Measurements from ENCODE around the gene BCL2L13. TPM values are rescaled to one million over a fixed set of nuclear protein-coding genes. Genes with fewer than 3 reads are reported as not detected.
"Not testable (repeated sequence)": the region's sequence is repeated elsewhere in the genome, so short reads cannot be mapped to it uniquely, and the experiment has no call there.

Gene BCL2L13
- total RNA-seq, 1 donor from 2014 or later: 34.6 TPM

GRCh38 chr22:17627961-17628405 is 10.6 kb upstream of the BCL2L13 start:
- Mint-ChIP-seq H3K27ac (peak overlapping the region; percentile 85), H3K4me3 (peak overlapping the region; percentile 94), H3K4me1 (ENCODE audit: low read depth) (peaks cover 21% of the 10 kb centered on the region), H3K9me3 (no peaks in the 10 kb centered on the region), H3K36me3 (ENCODE audit: low read depth) (peaks cover 3% of the 10 kb centered on the region), H3K27me3 (ENCODE audit: insufficient read depth) (peaks cover under 1% of the 10 kb centered on the region)
- intact Hi-C loops (cut with micrococcal nuclease): loop anchor here (1.0 to 5.0 kb wide), 5 partner anchors 10 to 541 kb away; partner anchors contain the start of genes ADA2, BCL2L13 and HDHD5
- DNase-seq (ENCODE audit: low spot score): no peak

- Mint-ChIP-seq H3K27me3 (ENCODE audit: insufficient read depth) (peaks cover 5% of the 10 kb centered on the region), H3K9me3 (no peaks in the 10 kb centered on the region), H3K4me3 (peak within 1 kb of the TSS; percentile 94), H3K36me3 (ENCODE audit: low read depth) (peaks cover 3% of the 10 kb centered on the region), H3K27ac (peak within 1 kb of the TSS; percentile 85), H3K4me1 (ENCODE audit: low read depth) (peaks cover 21% of the 10 kb centered on the region)
- peak; percentile 95 for DNase-seq (ENCODE audit: low spot score)
- intact Hi-C loops (cut with micrococcal nuclease): loop anchor here (1.0 to 5.0 kb wide), 5 partner anchors 10 to 541 kb away; partner anchors contain the start of genes ADA2, BCL2L13 and HDHD5
Observed at GRCh38 chr22:17628406-17629172, 10.0 kb upstream of the BCL2L13 start, which contains the start of gene ATP6V1E1. Gene ATP6V1E1, minus strand, starts transcription at chr22:17628749. Its CDS starts 114 bp downstream, at chr22:17628635.

- DNase-seq (ENCODE audit: low spot score): no peak
- Mint-ChIP-seq H3K27me3 (ENCODE audit: insufficient read depth) (peaks cover 5% of the 10 kb centered on the region), H3K4me3 (peak overlapping the region; percentile 94), H3K4me1 (ENCODE audit: low read depth) (peaks cover 15% of the 10 kb centered on the region), H3K9me3 (no peaks in the 10 kb centered on the region), H3K36me3 (ENCODE audit: low read depth) (no peaks in the 10 kb centered on the region), H3K27ac (peak overlapping the region; percentile 85)
- intact Hi-C loops (cut with micrococcal nuclease): loop anchor here (2.0 to 5.0 kb wide), 4 partner anchors 412 to 542 kb away; partner anchors contain the start of genes ADA2 and HDHD5
Observed at GRCh38 chr22:17629173-17629489, 9.4 kb upstream of the BCL2L13 start.

- peaks cover 5% of the 10 kb centered on the region for H3K27me3 Mint-ChIP-seq (ENCODE audit: insufficient read depth)
- H3K27ac Mint-ChIP-seq: peak overlapping the region; percentile 5
- H3K9me3 Mint-ChIP-seq: no peaks in the 10 kb centered on the region
- H3K36me3 Mint-ChIP-seq (ENCODE audit: low read depth): no peaks in the 10 kb centered on the region
- intact Hi-C loops (cut with micrococcal nuclease): loop anchor here (2.0 to 5.0 kb wide), 4 partner anchors 412 to 542 kb away; partner anchors contain the start of genes ADA2 and HDHD5
- H3K4me3 Mint-ChIP-seq: peak overlapping the region; percentile 94
- peaks cover 13% of the 10 kb centered on the region for H3K4me1 Mint-ChIP-seq (ENCODE audit: low read depth)
- DNase-seq (ENCODE audit: low spot score): no peak
Observed at GRCh38 chr22:17629641-17630040, 8.9 kb upstream of the BCL2L13 start.

- no peak for DNase-seq (ENCODE audit: low spot score)
- Mint-ChIP-seq H3K27me3 (ENCODE audit: insufficient read depth) (peaks cover 5% of the 10 kb centered on the region), H3K4me3 (no peak overlapping the region), H3K27ac (no peak overlapping the region), H3K9me3 (no peaks in the 10 kb centered on the region), H3K36me3 (ENCODE audit: low read depth) (no peaks in the 10 kb centered on the region), H3K4me1 (ENCODE audit: low read depth) (peaks cover 5% of the 10 kb centered on the region)
- intact Hi-C loops (cut with micrococcal nuclease): no loop called here
Observed at GRCh38 chr22:17631076-17631565, 7.4 kb upstream of the BCL2L13 start.

GRCh38 chr22:17633217-17633997 is 5.2 kb upstream of the BCL2L13 start:
- peaks cover 15% of the 10 kb centered on the region for H3K4me1 Mint-ChIP-seq (ENCODE audit: low read depth)

GRCh38 chr22:17633998-17634323 is 4.6 kb upstream of the BCL2L13 start:
- Mint-ChIP-seq H3K36me3 (ENCODE audit: low read depth) (peaks cover 2% of the 10 kb centered on the region), H3K4me3 (no peak overlapping the region), H3K9me3 (no peaks in the 10 kb centered on the region), H3K27ac (no peak overlapping the region), H3K27me3 (ENCODE audit: insufficient read depth) (peaks cover 5% of the 10 kb centered on the region), H3K4me1 (ENCODE audit: low read depth) (peaks cover 16% of the 10 kb centered on the region)
- DNase-seq (ENCODE audit: low spot score): no peak
- intact Hi-C loops (cut with micrococcal nuclease): no loop called here

More at GRCh38 chr22:17633217-17633997, 5.2 kb upstream of the BCL2L13 start:
- peaks cover 2% of the 10 kb centered on the region for H3K36me3 Mint-ChIP-seq (ENCODE audit: low read depth)
- H3K9me3 Mint-ChIP-seq: no peaks in the 10 kb centered on the region
- DNase-seq (ENCODE audit: low spot score): no peak
- peaks cover 5% of the 10 kb centered on the region for H3K27me3 Mint-ChIP-seq (ENCODE audit: insufficient read depth)
- H3K4me3 Mint-ChIP-seq: no peak overlapping the region
- intact Hi-C loops (cut with micrococcal nuclease): no loop called here
- H3K27ac Mint-ChIP-seq: no peak overlapping the region

GRCh38 chr22:17634696-17635095 is 3.9 kb upstream of the BCL2L13 start:
- peaks cover 18% of the 10 kb centered on the region for H3K4me1 Mint-ChIP-seq (ENCODE audit: low read depth)
- intact Hi-C loops (cut with micrococcal nuclease): no loop called here
- peaks cover 5% of the 10 kb centered on the region for H3K27me3 Mint-ChIP-seq (ENCODE audit: insufficient read depth)
- peaks cover 2% of the 10 kb centered on the region for H3K36me3 Mint-ChIP-seq (ENCODE audit: low read depth)
- no peak overlapping the region for H3K4me3 Mint-ChIP-seq
- no peak for DNase-seq (ENCODE audit: low spot score)
- no peak overlapping the region for H3K27ac Mint-ChIP-seq
- H3K9me3 Mint-ChIP-seq: no peaks in the 10 kb centered on the region

- H3K27me3 Mint-ChIP-seq (ENCODE audit: insufficient read depth); DNase-seq (ENCODE audit: low spot score); intact Hi-C loops (cut with micrococcal nuclease); H3K9me3 Mint-ChIP-seq; H3K4me3 Mint-ChIP-seq; H3K27ac Mint-ChIP-seq; H3K36me3 Mint-ChIP-seq (ENCODE audit: low read depth): not testable (repeated sequence)
- peaks cover 25% of the 10 kb centered on the region for H3K4me1 Mint-ChIP-seq (ENCODE audit: low read depth)
Observed at GRCh38 chr22:17636850-17637249, 1.7 kb upstream of the BCL2L13 start.

GRCh38 chr22:17637490-17638181 is 921 bp upstream of the BCL2L13 start:
- H3K4me1 Mint-ChIP-seq (ENCODE audit: low read depth): peaks cover 25% of the 10 kb centered on the region
- no peak for DNase-seq (ENCODE audit: low spot score)
- intact Hi-C loops (cut with micrococcal nuclease): loop anchor here (1.0 to 2.0 kb wide), 4 partner anchors 9 to 440 kb away; partner anchors contain the start of genes ATP6V1E1 and PEX26
- H3K27me3 Mint-ChIP-seq (ENCODE audit: insufficient read depth): peaks cover 5% of the 10 kb centered on the region
- peaks cover 10% of the 10 kb centered on the region for H3K36me3 Mint-ChIP-seq (ENCODE audit: low read depth)
- H3K27ac Mint-ChIP-seq: peak overlapping the region; percentile 95
- no peaks in the 10 kb centered on the region for H3K9me3 Mint-ChIP-seq
- peak overlapping the region; percentile 94 for H3K4me3 Mint-ChIP-seq

- peak; percentile 9 for DNase-seq (ENCODE audit: low spot score)
- intact Hi-C loops (cut with micrococcal nuclease): loop anchor here (1.0 to 2.0 kb wide), 4 partner anchors 10 to 439 kb away; partner anchors contain the start of genes ATP6V1E1 and PEX26
- no peaks in the 10 kb centered on the region for H3K9me3 Mint-ChIP-seq
- peaks cover 29% of the 10 kb centered on the region for H3K4me1 Mint-ChIP-seq (ENCODE audit: low read depth)
- H3K27ac Mint-ChIP-seq: peak overlapping the region; percentile 95
- peaks cover 14% of the 10 kb centered on the region for H3K36me3 Mint-ChIP-seq (ENCODE audit: low read depth)
- peaks cover 3% of the 10 kb centered on the region for H3K27me3 Mint-ChIP-seq (ENCODE audit: insufficient read depth)
- H3K4me3 Mint-ChIP-seq: peak overlapping the region; percentile 94
Observed at GRCh38 chr22:17638182-17638431, 450 bp upstream of the BCL2L13 start.

- H3K4me1 Mint-ChIP-seq (ENCODE audit: low read depth): peaks cover 29% of the 10 kb centered on the region
- DNase-seq (ENCODE audit: low spot score): no peak
- peak overlapping the region; percentile 95 for H3K27ac Mint-ChIP-seq
- H3K27me3 Mint-ChIP-seq (ENCODE audit: insufficient read depth): no peaks in the 10 kb centered on the region
- peak overlapping the region; percentile 94 for H3K4me3 Mint-ChIP-seq
- no peaks in the 10 kb centered on the region for H3K9me3 Mint-ChIP-seq
- intact Hi-C loops (cut with micrococcal nuclease): loop anchor here (2.0 kb wide), 2 partner anchors 68 to 138 kb away; no protein-coding TSS in a partner anchor
- peaks cover 14% of the 10 kb centered on the region for H3K36me3 Mint-ChIP-seq (ENCODE audit: low read depth)
Observed at GRCh38 chr22:17639247-17639741, 737 bp downstream of the BCL2L13 start.

All from activated T-helper 1 cell treated with anti-CD3 and anti-CD28 coated beads, Interleukin-12 subunit alpha, Interleukin-12 subunit beta, Interleukin-2, Interleukin-4 antibody, amounts not matched to agents 30 ng/mL and 10 ng/mL and 1 ng/mL, durations not matched to agents 14 hours and 24 hours and 36 hours (primary cell).